CD4-positive, alpha-beta T cell treated with Interleukin-17A for 4 hours (primary cell): ENCODE results near the gene RSRP1.
"Not testable (repeated sequence)": the region's sequence is repeated elsewhere in the genome, so short reads cannot be mapped to it uniquely, and the experiment has no call there.

Experiments
- DNase-seq: peaks from one replicate; pipeline ENCODE4 v3.0.0-alpha.2; 2020; ENCODE audit warnings: mixed read lengths

RSRP1 gene

GRCh38 chr1:25256578-25256965, 9.3 kb upstream of the RSRP1 start:
- no peak for DNase-seq

DNA sequence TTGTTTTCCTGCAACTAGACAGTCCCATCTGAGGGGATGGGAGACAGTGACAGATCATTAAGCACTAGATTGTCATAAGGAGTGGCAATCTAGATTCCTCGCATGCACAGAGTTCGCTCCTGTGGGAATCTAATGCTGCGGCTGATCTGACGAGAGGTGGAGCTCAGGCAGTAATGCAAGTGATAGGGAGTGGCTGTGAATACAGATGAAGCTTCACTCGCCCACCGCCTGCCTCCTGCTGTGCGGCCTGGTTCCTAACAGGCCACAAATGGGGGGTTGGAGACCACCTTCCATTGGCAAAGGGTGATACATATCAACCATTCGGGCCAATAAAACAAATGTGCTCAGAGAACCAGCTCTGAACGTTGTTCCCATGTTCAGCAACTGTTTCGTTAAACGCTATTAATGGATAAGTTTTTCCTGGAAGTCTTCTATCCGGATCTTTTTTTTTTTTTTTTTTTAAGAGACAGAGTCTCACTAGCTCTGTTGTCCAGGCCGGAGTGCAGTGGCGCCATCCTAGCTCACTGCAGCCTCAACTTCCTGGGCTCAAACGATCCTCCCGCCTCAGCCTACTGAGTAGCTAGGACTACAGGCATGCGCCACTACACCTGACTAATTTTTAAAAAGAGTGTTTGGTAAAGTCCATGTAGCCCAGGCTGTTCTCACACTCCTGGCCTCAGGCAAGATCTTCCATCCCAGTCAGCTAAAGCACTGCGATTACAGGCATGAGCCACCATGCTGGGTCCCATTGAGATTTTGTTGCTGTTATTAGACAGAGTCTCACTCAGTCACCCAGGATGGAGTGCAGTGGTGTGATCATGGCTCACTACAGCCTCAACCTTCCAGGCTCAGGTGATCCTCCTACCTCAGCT, 8.7 kb upstream of the RSRP1 start:
- no peak for DNase-seq

GRCh38 chr1:25253911-25254310, 6.7 kb upstream of the RSRP1 start:
- DNase-seq, result no peak

DNA sequence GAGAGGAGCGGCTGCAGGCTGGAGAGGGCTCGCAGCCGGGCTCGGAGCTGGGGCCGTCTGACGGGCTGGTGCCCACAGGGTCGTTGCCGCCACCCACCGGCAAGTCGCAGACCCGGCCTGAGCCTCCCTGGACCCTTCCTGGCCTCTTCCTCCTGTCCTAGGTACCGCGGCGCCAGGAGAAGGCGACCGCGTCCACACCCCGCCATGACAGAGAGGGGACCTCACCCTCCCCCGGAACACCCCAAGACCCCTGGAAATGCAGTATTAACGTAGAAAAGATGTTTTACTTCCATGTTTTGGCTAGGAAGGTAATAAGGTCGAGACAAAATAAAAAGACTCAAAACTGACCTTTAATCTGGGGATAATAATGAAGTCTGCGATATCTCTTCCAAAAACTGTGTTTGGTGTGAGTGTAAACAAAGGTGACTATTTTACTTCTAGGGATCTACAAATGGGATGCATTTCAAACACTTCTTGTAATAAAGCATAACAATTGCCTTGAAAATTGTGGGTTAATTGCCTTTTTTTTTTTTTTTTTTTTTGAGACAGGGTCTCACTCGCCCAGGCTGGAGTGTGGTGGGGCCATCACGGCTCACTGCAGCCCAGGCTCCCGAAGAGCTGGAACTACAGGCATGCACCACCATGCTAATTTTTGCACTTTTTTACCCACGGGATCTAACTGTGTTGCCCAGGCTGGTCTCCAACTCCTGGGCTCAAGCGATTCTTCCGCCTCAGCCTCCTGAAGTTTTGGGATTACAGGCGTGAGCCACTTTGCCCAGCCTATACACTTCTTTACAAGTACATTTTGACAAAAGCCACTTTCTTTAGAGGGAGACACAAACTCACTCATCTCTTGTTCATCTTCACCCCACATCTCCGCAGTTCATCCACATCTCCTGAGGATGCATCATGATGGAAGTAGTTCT, 838 bp upstream of the RSRP1 start:
- no peak for DNase-seq

GRCh38 chr1:25246600-25247023, 642 bp downstream of the RSRP1 start:
- DNase-seq, result peak; percentile 39

GRCh38 chr1:25245809-25246599, 1.2 kb downstream of the RSRP1 start:
- DNase-seq, result no peak

DNA sequence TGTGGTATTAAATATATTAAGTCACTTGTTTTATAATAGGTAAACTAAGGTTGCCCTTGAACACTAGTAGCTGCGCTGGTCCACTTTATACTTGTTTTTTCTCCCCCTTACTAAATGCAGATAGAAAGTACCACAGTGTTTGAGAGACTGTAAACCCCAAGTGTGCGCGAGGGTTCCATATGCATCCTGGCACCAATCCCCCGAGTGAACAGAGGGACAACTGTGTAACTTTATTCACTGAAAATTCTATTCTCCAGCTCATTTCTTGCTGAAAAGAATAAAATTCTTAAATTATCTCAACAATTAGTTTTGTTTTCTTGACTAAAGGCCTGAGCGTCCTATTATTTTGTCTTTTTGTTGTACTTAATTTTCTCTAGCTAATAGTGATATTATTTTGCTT, 1.9 kb downstream of the RSRP1 start:
- no peak for DNase-seq

- DNase-seq, result no peak
These were observed 3.3 kb downstream of the RSRP1 start for GRCh38 chr1:25243907-25244306.

DNA sequence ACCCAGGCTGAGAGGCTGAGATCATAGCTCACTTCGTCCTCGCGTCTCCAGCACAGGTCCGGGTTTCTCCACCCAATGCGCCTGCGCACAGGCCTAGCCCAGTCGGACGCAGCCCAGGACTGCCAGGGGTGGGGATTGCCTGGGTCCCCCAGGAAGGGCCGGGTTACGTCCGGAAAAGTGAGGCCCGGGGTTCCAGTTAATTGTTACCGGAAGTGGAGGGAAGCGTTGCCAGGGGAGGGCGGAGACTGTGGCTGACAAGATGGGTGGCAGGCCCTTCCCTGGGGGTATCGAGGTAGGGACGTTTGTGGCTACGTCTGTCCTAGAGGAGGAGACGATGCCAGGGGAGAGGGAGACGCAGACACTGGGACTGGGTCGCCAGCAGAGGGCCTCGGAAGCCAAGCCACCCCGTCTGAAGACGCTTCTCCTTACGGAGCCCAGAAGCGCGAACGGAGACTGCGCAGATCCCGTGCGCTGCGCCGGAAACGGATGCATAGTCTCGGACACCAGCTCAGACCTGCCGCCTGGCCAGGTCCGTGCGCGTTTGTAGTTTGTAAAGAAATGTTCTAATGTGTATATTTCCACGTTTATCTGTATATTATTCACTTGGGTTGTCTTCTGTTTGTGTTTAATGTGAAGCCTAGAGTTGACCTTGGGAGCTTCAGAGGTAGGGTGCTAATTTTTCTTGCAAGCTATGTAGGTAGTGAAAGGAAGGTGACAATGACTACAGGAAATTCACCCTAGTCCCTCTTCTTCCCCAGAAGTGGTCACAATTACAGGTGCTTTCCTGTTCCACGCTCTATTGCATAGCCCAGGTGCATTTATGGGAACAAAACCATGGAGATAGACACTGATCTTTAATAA, 7.3 kb downstream of the RSRP1 start:
- DNase-seq, result peak; percentile 86

DNA sequence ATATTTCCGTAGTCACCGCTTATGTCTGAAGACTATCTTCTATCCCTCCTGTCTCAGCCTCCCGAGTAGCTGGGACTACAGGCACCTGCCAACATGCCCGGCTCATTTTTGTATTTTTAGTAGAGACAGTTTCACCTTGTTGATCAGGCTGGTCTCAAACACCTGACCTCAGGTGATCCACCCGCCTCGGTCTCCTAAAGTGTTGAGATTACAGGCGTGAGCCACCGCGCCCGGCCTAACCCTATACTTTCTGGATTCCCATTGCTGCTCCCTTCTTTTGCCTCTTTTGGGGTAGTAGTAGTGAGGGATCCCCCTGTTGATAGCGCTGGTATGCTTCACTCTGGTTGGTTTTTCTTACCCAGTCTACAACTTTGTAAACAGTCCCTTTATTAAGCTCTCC, 9.2 kb downstream of the RSRP1 start:
- DNase-seq, result no peak

DNA sequence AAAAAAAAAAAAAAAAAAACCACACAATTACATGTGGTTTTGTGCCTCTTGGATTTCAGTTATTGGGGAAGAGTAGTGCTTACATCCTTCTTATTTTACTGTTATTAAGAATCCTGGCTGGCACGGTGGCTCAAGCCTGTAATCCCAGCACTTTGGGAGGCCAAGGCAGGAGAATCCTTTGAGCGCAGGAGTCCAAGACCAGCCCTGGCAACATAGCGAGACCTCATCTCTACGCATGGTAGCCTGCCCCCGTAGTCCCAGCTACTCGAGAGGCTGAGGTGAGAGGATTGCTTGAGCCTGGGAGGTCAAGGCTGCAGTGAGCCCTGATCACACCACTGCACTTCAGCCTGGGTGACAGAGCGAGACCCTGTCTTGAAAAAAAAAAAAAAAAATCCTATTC, 11.0 kb downstream of the RSRP1 start:
- not testable (repeated sequence) for DNase-seq

- not testable (repeated sequence) for DNase-seq
These were observed 11.8 kb downstream of the RSRP1 start for GRCh38 chr1:25235411-25235810.

GRCh38 chr1:25232866-25233784, 14.1 kb downstream of the RSRP1 start:
- peak; percentile 59 for DNase-seq

GRCh38 chr1:25232027-25232865, 15.0 kb downstream of the RSRP1 start, which contains the start of gene SYF2:
SYF2 (minus strand) TSS chr1:25232502; CDS start chr1:25232467, 35 bp downstream.
- peak; percentile 91 for DNase-seq

DNA sequence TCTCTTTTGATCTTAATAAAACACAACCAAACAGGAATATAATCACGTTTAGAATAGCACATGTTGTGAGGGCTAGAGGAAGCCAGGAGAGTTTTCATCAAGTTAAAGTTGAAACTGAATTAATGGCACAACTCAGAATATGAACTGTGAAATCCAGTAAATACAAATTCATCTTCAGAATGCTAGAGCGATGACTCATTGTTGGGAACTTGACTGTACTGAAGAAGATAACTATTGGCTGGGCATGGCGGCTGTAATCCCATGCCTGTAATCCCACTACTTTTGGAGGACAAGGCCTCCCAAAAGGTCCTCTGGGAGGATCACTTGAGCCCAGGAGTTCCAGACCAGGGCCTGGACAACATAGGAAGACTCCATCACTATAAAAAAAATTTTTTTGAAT, 23.8 kb downstream of the RSRP1 start:
- no peak for DNase-seq

- no peak for DNase-seq
These were observed 24.6 kb downstream of the RSRP1 start for GRCh38 chr1:25222606-25223005.

DNA sequence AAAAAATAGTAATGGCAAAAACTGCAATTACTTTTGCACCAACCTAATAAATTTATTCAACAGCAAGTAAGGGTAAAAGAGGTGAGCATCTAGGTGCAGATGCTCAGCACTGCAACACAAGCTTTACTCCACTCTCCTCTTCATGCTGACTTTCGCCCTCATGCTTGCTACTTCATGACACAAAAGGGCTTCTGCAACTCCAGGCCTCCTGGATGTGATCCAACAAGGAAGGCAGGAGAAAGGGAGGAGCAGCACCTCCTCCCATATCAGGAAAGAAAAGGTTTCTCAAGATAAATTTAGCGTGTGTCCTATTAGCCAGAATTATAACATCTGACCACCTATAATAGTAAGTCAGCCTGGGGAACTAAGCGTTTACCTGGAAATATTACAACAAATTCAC, 26.6 kb downstream of the RSRP1 start:
- no peak for DNase-seq

GRCh38 chr1:25219661-25220251, 27.5 kb downstream of the RSRP1 start:
- DNase-seq, result no peak

DNA sequence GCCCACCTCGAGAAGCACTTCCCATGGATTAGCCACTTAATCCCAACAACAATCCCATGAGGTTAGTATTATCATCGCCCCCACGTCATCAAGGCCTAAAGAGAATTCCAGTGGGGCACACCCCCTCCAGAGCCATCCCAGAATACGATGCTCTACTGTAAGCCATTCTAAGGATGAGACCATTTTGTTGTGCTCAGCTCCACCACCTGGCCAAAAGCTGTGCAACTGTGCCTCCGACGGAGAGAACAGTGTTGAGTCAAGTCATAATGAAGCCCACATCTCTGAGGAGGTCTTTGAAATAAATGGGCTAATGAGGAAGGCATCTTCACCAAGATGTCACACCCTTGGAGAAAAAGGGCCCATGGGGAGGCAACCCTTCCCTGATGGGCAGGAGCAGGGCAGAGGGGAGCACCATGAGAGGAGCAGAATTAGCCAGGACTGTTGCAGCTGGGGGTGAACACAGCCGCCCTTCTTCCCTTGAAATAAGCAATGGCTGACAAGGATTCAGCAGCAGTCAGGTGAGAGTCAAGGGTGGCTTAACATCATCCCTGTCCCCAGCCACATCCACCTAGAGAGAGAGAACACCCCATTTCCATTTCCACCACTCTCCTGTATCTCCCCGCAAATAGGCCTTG, 29.5 kb downstream of the RSRP1 start:
- no peak for DNase-seq
